Upper lobe of left lung (tissue), 6 donors: ENCODE data around the gene SHROOM2. TPM values are rescaled to one million over a fixed set of nuclear protein-coding genes. Genes with fewer than 3 reads are reported as not detected.

Experiments used
- ATAC-seq, 2 donors: fragments of 200-7000 bp; cut with Tn5 transposase; one replicate each; pipeline ENCODE4 v1.9.1; 2022; ENCODE audit warnings: mild to moderate bottlenecking in 2 of 2, moderate library complexity in 2 of 2; ENCODE audit not compliant: low FRiP score in 2 of 2
- DNase-seq, 2 donors: peaks; one replicate each; pipeline ENCODE4 v3.0.0-alpha.2; 2019 to 2020
- H3K27ac ChIP-seq, 4 donors: fragments of 200-600 bp; sonication (generic); one replicate each; pipeline ENCODE4 v1.5.1; 2016 to 2019
- H3K27me3 ChIP-seq, 4 donors: fragments of 200-600 bp; sonication (generic); one replicate each; pipeline ENCODE4 v1.5.1; 2017 to 2019
- H3K36me3 ChIP-seq, 4 donors: fragments of 200-600 bp; sonication (generic); one replicate each; pipeline ENCODE4 v1.5.1; 2016 to 2019
- H3K4me1 ChIP-seq, 4 donors: fragments of 200-600 bp; sonication (generic); one replicate each; pipeline ENCODE4 v1.5.1; 2018 to 2019
- H3K4me3 ChIP-seq, 4 donors: fragments of 200-600 bp; sonication (generic); one replicate each; pipeline ENCODE4 v1.5.1; 2017 to 2019; ENCODE audit warnings: mild to moderate bottlenecking in 2 of 4, moderate library complexity in 1 of 4
- H3K9me3 ChIP-seq, 4 donors: fragments of 200-600 bp; sonication (generic); one replicate each; pipeline ENCODE4 v1.5.1; 2018 to 2019
- CTCF ChIP-seq, 6 experiments: fragments of 450-650 bp in 4 of 6; fragments of 200-600 bp in 2 of 6; sonication (generic) in 2 of 6; IDR thresholded peaks; one replicate each; pipeline ENCODE4 v1.5.1; 2016 to 2019; ENCODE audit warnings: antibody characterized with exemption in 6 of 6
- EP300 ChIP-seq, 4 donors: sonication (generic); formaldehyde crosslinking; IDR thresholded peaks; one replicate each; pipeline ENCODE4 v1.5.1; 2017; ENCODE audit warnings: antibody characterized with exemption in 4 of 4, control low read depth in 2 of 4
- POLR2A ChIP-seq, 4 donors: fragments of 450-650 bp; IDR thresholded peaks; one replicate each; pipeline ENCODE4 v1.5.1; 2016 to 2017; ENCODE audit warnings: antibody characterized with exemption in 4 of 4, mild to moderate bottlenecking in 2 of 4
- POLR2AphosphoS5 ChIP-seq, 2 donors: sonication (generic); formaldehyde crosslinking; IDR thresholded peaks; one replicate each; pipeline ENCODE4 v1.5.1; 2017; ENCODE audit warnings: antibody characterized with exemption in 2 of 2
- WGBS, 2 donors: methylation state at CpG; one replicate each; pipeline ENCODE4 v1.1.5; 2017 to 2018; 5-methylcytosine and 5-hydroxymethylcytosine counted together
- total RNA-seq, 6 donors: library from RNA; depleted of rRNA in 4 of 6; stranded (reverse); fragments of >200 nt in 4 of 6; gene quantifications; one replicate each; pipeline versions ENCODE4 v1.1.0 to v1.2.1, GENCODE V29; 2016 to 2021
- donor health status: DM: no; HTN: no; CAD: no; lungs with moderate emphysema.
- donor health status: DM: no; HTN: yes; CAD: no; lungs with severe emphysema.

SHROOM2 gene
- total RNA-seq, 6 donors from 2014 or later = 6.6 to 22.9 (median 11.5) TPM

GRCh38 chrX:9958183-9958582 lies 172.0 kb downstream of the SHROOM2 start:
- H3K4me1 ChIP-seq = no peaks in the 10 kb centered on the region
- H3K4me3 ChIP-seq = no peak overlapping the region
- 80 to 87% methylated on average over 3 to 5 of the region's 5 CpGs for WGBS, 2 donors
- no peaks in the 10 kb centered on the region for H3K36me3 ChIP-seq
- TF ChIP-seq EP300 (IDR thresholded peaks at IDR 0.05) (no peak), POLR2AphosphoS5 (IDR thresholded peaks at IDR 0.05) (no peak), POLR2A (IDR thresholded peaks at IDR 0.05) (no peak), CTCF (IDR thresholded peaks at IDR 0.05) (no peak)
- H3K27ac ChIP-seq = no peak overlapping the region
- no peak for ATAC-seq
- H3K27me3 ChIP-seq = no peaks in the 10 kb centered on the region
- H3K9me3 ChIP-seq = peaks cover 0 to 4% (median 0%) of the 10 kb centered on the region in 4 donors
- no peak for DNase-seq

- Histone ChIP-seq H3K4me3 (no peak overlapping the region), H3K4me1 (no peaks in the 10 kb centered on the region), H3K36me3 (no peaks in the 10 kb centered on the region), H3K27ac (no peak overlapping the region), H3K9me3 (no peaks in the 10 kb centered on the region), H3K27me3 (no peaks in the 10 kb centered on the region)
- 78 to 83% methylated on average over 5 of the region's 5 CpGs for WGBS, 2 donors
- TF ChIP-seq EP300 (IDR thresholded peaks at IDR 0.05) (no peak), POLR2A (IDR thresholded peaks at IDR 0.05) (no peak), POLR2AphosphoS5 (IDR thresholded peaks at IDR 0.05) (no peak), CTCF (IDR thresholded peaks at IDR 0.05) (no peak)
- DNase-seq = no peak
- ATAC-seq = no peak
Observed at GRCh38 chrX:9961750-9962149, 175.5 kb downstream of the SHROOM2 start.

GRCh38 chrX:9966775-9967408 lies 180.7 kb downstream of the SHROOM2 start, which contains the start of gene CLDN34:
CLDN34 (plus strand) TSS chrX:9967358; CDS start chrX:9967358, 0 bp downstream.
- TF ChIP-seq CTCF (IDR thresholded peaks at IDR 0.05) = no peak
- TF ChIP-seq POLR2AphosphoS5 (IDR thresholded peaks at IDR 0.05) = no peak
- no peak for TF ChIP-seq EP300 (IDR thresholded peaks at IDR 0.05)
- TF ChIP-seq POLR2A (IDR thresholded peaks at IDR 0.05) = no peak

GRCh38 chrX:9977635-9978034 lies 191.4 kb downstream of the SHROOM2 start:
- WGBS, 2 donors = 72 to 96% methylated on average over 3 of the region's 3 CpGs
- no peak for TF ChIP-seq POLR2A (IDR thresholded peaks at IDR 0.05)

More at GRCh38 chrX:9966775-9967408, 180.7 kb downstream of the SHROOM2 start, which contains the start of gene CLDN34:
- Histone ChIP-seq H3K36me3 (no peaks in the 10 kb centered on the region), H3K27me3 (no peaks in the 10 kb centered on the region), H3K27ac (no peak within 1 kb of the TSS), H3K9me3 (no peaks in the 10 kb centered on the region), H3K4me3 (no peak within 1 kb of the TSS), H3K4me1 (no peaks in the 10 kb centered on the region)
- DNase-seq (no peak), ATAC-seq (no peak)
- WGBS, 2 donors = 89 to 97% methylated on average over 14 to 16 of the region's 16 CpGs

GRCh38 chrX:9980401-9980800 lies 194.2 kb downstream of the SHROOM2 start:
- H3K27ac ChIP-seq = peak overlapping the region in 2 of 4 donors; percentile 56 to 62
- no peak for ATAC-seq
- H3K27me3 ChIP-seq = no peaks in the 10 kb centered on the region
- H3K4me1 ChIP-seq = no peaks in the 10 kb centered on the region
- no peak for DNase-seq
- TF ChIP-seq CTCF (IDR thresholded peaks at IDR 0.05) (no peak), POLR2A (IDR thresholded peaks at IDR 0.05) (no peak), POLR2AphosphoS5 (IDR thresholded peaks at IDR 0.05) (no peak), EP300 (IDR thresholded peaks at IDR 0.05) (no peak)
- H3K9me3 ChIP-seq = no peaks in the 10 kb centered on the region
- no peaks in the 10 kb centered on the region for H3K36me3 ChIP-seq
- 68 to 77% methylated on average over 5 to 7 of the region's 7 CpGs for WGBS, 2 donors
- H3K4me3 ChIP-seq = no peak overlapping the region

More at GRCh38 chrX:9977635-9978034, 191.4 kb downstream of the SHROOM2 start:
- no peaks in the 10 kb centered on the region for H3K36me3 ChIP-seq
- H3K4me3 ChIP-seq = no peak overlapping the region
- DNase-seq (no peak), ATAC-seq (no peak)
- no peak overlapping the region for H3K27ac ChIP-seq
- peaks cover 0 to 6% (median 0%) of the 10 kb centered on the region in 4 donors for H3K9me3 ChIP-seq
- H3K27me3 ChIP-seq = no peaks in the 10 kb centered on the region
- H3K4me1 ChIP-seq = no peaks in the 10 kb centered on the region
